ENCODE measurements around the gene SELL. TPM values are rescaled to one million over a fixed set of nuclear protein-coding genes. Genes with fewer than 3 reads are reported as not detected.
"Not testable (repeated sequence)": the region's sequence is repeated elsewhere in the genome, so short reads cannot be mapped to it uniquely, and the experiment has no call there.

Gene SELL
- total RNA-seq, 3 donors from 2014 or later = 1.9 to 2.3 (median 2.0) TPM

- intact Hi-C loops (cut with DNase I; ENCODE audit: low total_unique reads) = no loop called here
- Histone ChIP-seq H3K27ac (no peak overlapping the region), H3K4me3 (no peak overlapping the region), H3K4me1 (no peaks in the 10 kb centered on the region), H3K36me3 (no peaks in the 10 kb centered on the region), H3K9me3 (no peaks in the 10 kb centered on the region), H3K27me3 (no peaks in the 10 kb centered on the region)
- TF ChIP-seq CTCF (IDR thresholded peaks at IDR 0.05) (no peak), POLR2AphosphoS5 (IDR thresholded peaks at IDR 0.05) (no peak), POLR2A (IDR thresholded peaks at IDR 0.05) (no peak)
- DNase-seq (ENCODE audit: low spot score in 2 of 2) = no peak
These were observed 22.0 kb downstream of the SELL start for GRCh38 chr1:169689395-169689794.

GRCh38 chr1:169688377-169688776, 23.0 kb downstream of the SELL start:
- H3K4me1 ChIP-seq; H3K4me3 ChIP-seq; intact Hi-C loops (cut with DNase I; ENCODE audit: low total_unique reads); H3K27me3 ChIP-seq; H3K36me3 ChIP-seq; DNase-seq (ENCODE audit: low spot score in 2 of 2); H3K9me3 ChIP-seq; H3K27ac ChIP-seq: not testable (repeated sequence)

- intact Hi-C loops (cut with DNase I; ENCODE audit: low total_unique reads) = no loop called here
- no peak overlapping the region for H3K27ac ChIP-seq
- no peaks in the 10 kb centered on the region for H3K27me3 ChIP-seq
- no peak for DNase-seq (ENCODE audit: low spot score in 2 of 2)
- H3K4me1 ChIP-seq = no peaks in the 10 kb centered on the region
- no peaks in the 10 kb centered on the region for H3K9me3 ChIP-seq
- no peaks in the 10 kb centered on the region for H3K36me3 ChIP-seq
- H3K4me3 ChIP-seq = no peak overlapping the region
- TF ChIP-seq POLR2A (IDR thresholded peaks at IDR 0.05) (no peak), POLR2AphosphoS5 (IDR thresholded peaks at IDR 0.05) (no peak), CTCF (IDR thresholded peaks at IDR 0.05) (no peak)
These were observed 27.8 kb downstream of the SELL start for GRCh38 chr1:169683661-169684060.

- H3K4me3 ChIP-seq; intact Hi-C loops (cut with DNase I; ENCODE audit: low total_unique reads); H3K36me3 ChIP-seq; H3K9me3 ChIP-seq; H3K4me1 ChIP-seq; DNase-seq (ENCODE audit: low spot score in 2 of 2); H3K27me3 ChIP-seq; H3K27ac ChIP-seq: not testable (repeated sequence)
These were observed 28.3 kb downstream of the SELL start for GRCh38 chr1:169683168-169683567.

GRCh38 chr1:169682071-169682470, 29.3 kb downstream of the SELL start:
- no peak for TF ChIP-seq POLR2AphosphoS5 (IDR thresholded peaks at IDR 0.05)
- no peak for TF ChIP-seq POLR2A (IDR thresholded peaks at IDR 0.05)
- no peak for TF ChIP-seq CTCF (IDR thresholded peaks at IDR 0.05)
- Histone ChIP-seq H3K27ac (no peak overlapping the region), H3K9me3 (no peaks in the 10 kb centered on the region), H3K36me3 (no peaks in the 10 kb centered on the region), H3K27me3 (no peaks in the 10 kb centered on the region), H3K4me3 (no peak overlapping the region), H3K4me1 (no peaks in the 10 kb centered on the region)
- intact Hi-C loops (cut with DNase I; ENCODE audit: low total_unique reads) = no loop called here
- no peak for DNase-seq (ENCODE audit: low spot score in 2 of 2)

GRCh38 chr1:169681140-169681539, 30.3 kb downstream of the SELL start:
- Histone ChIP-seq H3K4me3 (no peak overlapping the region), H3K27me3 (no peaks in the 10 kb centered on the region), H3K9me3 (no peaks in the 10 kb centered on the region), H3K4me1 (no peaks in the 10 kb centered on the region), H3K27ac (peak overlapping the region in 1 of 2 donors; percentile 12), H3K36me3 (no peaks in the 10 kb centered on the region)
- DNase-seq (ENCODE audit: low spot score in 2 of 2) = no peak
- TF ChIP-seq CTCF (IDR thresholded peaks at IDR 0.05) = no peak
- no peak for TF ChIP-seq POLR2AphosphoS5 (IDR thresholded peaks at IDR 0.05)
- no peak for TF ChIP-seq POLR2A (IDR thresholded peaks at IDR 0.05)
- intact Hi-C loops (cut with DNase I; ENCODE audit: low total_unique reads) = no loop called here

All from breast epithelium (tissue), 4 donors.